Middle frontal gyrus (tissue), 1 donor: ENCODE measurements around the gene EXOC3L1.
A peak's percentile ranks its signal among the peaks of the same experiment; 100 is the strongest.

Experiments
- DNase-seq: peaks from one replicate; pipeline ENCODE4 v3.0.0-alpha.2; 2015; ENCODE audit warnings: low spot score; ENCODE audit errors: extremely low spot score

EXOC3L1 gene

GRCh38 chr16:67183627-67184452, 6.1 kb downstream of the EXOC3L1 start, which contains the start of gene MATCAP1:
Gene MATCAP1 (minus strand): TSS chr16:67183963. CDS start chr16:67180610, 3,353 bp downstream.
- DNase-seq, result peak; percentile 88

DNA sequence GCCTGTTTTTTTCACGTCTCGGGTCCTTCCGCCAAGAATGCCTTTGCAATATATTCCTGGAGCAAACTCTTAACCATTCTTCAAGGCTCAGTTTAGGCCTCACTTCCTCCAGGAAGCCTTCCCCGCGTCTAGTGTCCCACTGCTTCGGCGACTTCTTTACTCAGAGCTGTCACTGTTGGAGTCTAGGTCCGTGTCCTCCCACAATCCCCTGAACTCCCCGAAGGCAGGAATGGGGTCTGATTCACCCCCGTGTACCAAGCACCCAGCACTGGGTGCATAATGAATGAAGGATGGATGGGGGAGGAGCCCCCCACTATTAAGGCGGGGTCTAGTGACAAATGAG, 6.7 kb downstream of the EXOC3L1 start:
- no peak for DNase-seq

DNA sequence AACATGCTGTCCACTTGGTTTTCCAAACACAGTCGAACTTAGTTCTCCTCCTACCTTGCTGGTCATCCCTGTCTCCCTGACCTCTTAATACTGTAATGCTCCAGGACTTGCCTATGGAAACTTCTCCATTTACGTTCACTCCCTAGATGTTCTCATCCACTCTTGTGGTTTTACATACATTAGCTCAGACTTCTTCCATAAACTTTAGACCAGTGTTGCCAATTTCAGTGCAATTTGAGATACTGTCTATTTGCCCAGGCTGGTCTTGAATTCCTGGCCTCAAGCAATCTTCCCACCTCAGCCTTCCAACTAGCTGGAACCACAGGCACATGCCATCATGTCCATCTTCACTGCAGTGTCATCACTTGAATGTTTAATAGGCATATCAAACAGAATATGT, 7.6 kb downstream of the EXOC3L1 start:
- no peak for DNase-seq

GRCh38 chr16:67181346-67181745, 8.6 kb downstream of the EXOC3L1 start:
- no peak for DNase-seq

DNA sequence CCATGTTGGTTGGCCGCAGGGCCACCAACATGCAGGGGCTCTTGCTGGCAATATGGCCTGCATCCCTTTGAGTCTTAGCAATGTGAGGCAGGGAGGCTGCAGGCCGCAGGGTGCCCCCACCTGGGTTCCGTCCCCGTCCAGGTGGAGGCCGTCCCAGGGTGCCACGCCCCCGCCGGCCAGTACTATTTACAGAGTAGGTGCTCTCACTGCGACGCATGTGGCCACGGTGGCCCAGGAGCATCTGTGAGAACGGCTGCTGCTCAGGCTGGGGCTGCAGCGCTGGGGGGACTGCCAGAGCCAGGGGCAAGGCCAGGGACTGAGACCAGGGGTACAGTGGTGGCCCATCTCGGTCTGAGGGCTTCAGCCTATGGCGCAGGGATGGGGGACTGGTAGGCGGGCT, 9.8 kb downstream of the EXOC3L1 start:
- DNase-seq, result no peak

DNA sequence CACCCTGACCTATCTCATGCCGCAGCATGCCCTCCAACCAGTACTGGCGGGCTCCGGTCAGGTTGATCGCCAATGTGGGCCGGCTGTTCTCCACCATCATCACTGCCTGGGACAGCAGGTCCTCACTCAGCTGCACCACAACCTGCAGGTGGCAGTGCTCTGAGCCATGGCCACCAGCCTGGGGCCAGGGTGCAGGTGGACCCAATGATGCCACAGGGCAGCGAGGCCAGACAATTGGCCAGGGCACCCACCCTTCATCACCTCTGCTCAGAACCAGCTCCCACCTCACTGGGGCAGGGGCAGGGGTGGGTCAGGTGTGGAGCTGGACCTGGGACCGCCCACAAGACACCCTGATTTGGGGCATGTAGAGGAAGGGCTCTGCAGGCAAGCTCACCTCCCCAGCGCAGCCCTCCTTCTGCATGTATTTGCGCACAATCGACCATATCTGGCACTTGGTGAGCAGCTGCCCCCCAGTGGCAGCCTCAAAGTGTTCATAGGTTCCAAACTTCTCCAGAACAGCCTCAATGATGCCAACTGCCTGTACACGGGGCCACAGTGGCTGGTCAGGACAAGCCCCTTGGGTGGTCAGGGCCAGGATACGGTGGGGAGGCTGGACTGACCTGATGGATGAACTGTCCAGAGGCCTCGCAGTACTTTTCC, 10.4 kb downstream of the EXOC3L1 start:
- DNase-seq, result no peak

DNA sequence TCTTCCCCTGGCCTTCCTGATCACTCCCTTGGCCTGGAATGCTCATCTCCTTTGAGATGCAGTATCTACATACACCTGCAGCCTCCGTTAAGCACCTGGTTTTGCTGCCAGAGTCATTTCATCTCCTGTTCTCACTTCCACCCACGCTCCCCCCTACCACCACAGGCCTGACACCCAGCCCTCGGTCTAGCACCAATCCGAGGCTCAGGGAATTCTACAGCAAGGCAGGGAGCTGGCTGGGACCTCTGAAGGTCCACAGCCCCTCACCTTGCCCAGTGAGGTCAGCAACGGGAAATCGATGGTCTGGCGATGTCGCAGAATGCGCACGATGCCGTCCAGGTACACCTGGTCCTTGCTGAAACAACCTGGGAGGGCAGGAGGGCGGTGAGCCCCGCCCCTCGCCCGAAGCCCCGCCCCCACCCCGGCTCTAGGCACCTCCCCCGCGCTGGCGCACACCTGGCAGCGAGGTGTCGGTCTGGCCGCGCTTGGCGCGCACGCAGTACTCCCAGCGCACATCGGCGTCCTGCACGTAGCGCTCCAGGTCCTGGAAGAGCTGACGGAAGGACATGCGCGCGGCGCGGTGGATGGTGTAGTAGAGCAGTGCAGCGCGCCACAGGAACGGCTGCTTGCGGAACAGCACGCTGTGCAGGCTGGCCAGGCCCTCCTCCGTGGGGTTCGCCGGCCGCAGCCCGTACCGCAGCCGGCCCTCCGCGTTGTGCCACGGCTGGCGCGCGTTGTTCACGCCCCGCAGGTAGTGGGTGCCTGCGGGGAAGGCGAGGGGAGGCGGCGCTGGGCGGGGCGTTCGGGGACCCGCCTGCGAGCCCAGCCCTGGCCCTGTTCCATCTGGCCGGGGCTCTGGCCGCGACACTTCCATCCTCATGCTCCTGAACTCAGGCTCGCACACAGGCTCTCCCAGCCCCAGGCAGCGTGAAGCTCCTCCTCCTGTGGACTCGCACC, 11.9 kb downstream of the EXOC3L1 start:
- DNase-seq, result no peak

DNA sequence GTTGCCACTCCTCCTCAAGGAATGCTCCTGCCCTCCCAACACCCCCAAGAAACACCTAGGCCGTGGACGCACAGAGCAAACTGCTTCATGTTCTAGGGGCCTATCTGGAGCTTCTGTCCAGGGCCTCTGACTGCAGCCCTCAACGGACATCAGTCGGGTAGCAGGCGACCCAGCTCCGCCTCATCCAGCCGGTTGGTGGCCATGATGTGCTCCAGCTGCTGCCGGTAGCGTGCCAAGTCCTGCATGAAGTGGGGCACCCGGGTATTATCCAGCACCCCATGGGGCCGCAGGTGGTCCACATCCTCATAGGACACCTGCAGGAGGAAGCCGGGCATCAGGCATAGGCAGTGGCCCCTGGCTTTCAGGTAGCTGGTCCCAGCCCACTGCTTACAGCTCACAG, 13.3 kb downstream of the EXOC3L1 start:
- DNase-seq, result no peak

DNA sequence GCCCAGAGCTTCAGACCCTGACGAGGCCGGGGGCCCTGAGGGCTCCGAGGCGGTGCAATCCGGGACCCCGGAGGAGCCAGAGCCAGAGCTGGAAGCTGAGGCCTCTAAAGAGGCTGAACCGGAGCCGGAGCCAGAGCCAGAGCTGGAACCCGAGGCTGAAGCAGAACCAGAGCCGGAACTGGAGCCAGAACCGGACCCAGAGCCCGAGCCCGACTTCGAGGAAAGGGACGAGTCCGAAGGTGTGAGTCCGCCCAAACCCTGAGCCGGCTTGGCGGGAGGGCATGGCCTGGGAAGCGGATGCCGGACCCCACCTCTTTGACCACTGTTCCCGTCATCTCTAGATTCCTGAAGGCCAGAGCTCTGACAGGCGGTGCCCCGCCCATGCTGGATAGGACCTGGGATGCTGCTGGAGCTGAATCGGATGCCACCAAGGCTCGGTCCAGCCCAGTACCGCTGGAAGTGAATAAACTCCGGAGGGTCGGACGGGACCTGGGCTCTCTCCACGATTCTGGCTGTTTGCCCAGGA, 15.2 kb downstream of the EXOC3L1 start:
- no peak for DNase-seq

DNA sequence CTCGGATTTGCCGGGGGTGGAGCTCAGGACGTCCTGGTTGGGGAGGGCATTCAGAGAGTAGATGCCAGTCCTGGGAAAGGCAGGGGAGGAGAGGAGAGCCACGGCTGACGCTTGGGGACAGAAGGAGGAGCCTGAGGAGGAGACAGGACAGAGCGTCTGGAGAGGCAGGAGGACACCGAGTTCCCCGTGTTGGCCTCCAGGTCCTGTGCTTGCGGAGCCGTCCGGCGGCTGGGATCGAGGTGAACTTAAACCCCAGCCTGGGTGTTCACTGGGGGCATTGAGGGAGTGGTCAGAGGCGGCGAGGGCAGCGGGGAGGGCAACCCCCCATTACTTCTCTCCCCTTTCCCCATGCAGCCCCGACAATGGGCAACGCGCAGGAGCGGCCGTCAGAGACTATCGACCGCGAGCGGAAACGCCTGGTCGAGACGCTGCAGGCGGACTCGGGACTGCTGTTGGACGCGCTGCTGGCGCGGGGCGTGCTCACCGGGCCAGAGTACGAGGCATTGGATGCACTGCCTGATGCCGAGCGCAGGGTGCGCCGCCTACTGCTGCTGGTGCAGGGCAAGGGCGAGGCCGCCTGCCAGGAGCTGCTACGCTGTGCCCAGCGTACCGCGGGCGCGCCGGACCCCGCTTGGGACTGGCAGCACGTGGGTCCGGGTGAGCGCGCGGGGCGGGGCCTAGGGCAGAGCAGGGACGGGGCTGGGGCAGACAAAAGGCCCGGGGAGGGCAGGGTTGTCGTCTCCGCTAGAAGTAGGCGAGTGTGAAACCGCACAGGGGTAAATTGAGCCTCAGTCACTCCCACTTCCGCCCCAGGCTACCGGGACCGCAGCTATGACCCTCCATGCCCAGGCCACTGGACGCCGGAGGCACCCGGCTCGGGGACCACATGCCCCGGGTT, 15.9 kb downstream of the EXOC3L1 start:
- DNase-seq, result no peak

DNA sequence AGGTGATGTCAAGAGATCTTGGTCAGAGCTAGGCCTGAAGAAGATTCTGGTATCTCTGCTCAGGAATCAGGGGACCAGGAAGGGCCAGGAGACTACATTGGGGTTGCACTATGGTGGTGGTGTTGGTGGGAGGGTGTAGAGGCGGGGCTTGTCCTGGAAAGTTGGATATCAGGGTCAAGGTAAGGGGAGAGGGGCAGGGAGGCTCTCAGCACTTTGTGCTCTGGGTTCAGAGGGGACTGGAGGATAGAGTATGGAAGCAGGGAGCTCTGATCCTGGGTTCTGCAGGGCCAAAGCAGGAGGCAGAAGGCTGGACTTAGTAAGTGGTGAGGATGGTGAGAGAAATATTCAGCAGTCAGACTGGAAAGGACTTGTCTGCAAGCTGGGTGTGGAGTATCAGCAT, 16.6 kb downstream of the EXOC3L1 start:
- no peak for DNase-seq

GRCh38 chr16:67170949-67171649, 18.8 kb downstream of the EXOC3L1 start:
- DNase-seq, result no peak

DNA sequence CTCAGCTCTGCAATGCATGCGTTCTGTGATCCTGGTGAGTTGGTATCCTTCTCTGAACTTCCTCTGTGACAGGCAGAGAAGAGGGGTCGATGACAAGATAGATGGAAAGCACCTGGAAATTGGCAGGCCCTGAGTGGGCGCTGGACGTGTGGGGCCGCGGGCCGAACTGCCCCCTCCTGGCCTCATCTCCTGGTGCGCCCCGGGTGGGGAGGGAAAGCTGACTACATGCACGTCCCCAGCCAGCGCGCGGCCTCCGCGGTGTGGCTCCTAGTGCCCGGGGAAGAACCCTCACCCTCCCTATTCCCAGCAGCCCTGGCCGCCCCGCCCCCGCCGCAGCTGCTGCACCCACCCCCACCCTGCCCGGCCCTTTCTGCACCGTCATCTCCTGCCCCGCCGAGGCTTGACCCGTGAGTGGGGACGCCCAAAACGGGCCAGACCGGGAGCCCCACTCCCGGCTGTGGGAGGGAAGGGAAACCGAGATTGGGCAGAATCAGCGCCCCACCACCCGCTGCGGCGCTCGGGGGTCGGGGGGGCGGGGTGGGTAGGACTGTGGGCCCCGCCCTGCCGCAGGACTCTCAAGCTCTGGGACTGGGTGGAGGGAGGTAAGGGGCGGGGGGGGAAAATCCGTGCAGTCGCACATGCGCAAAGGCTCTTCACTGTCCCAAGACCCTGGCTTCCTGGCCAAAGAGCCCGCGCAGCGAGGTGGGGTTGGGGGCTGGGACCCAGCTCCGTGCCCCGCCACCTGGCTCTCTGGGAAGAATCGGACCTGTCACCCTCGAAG, 19.6 kb downstream of the EXOC3L1 start, which contains the start of gene NOL3:
Gene NOL3 (plus strand): TSS at position 371 of the 781 bp plus-strand sequence.
- DNase-seq, result no peak

GRCh38 chr16:67169642-67170167, 20.2 kb downstream of the EXOC3L1 start:
- no peak for DNase-seq

DNA sequence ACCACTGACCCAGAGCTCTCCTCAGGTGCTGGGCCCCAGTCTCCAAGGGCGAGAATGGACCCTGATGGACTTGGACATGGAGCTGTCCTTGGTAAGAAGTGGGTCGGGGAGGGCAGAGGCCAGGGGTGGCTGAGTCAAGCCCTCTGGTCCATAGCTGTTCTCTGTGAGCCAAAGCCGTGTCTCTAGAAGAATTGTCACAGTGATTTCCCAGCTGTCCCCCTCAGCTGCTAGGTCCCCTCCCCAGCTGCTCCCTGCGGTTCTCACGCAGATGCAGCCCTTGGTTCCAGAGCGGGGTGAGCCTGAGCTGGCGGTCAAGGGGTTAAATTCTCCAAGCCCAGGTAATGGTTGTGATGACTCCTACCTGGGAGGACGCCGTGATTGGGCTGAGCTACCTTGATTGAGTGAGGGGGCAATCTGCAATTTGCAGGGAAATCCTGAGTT, 20.9 kb downstream of the EXOC3L1 start:
- DNase-seq, result no peak

DNA sequence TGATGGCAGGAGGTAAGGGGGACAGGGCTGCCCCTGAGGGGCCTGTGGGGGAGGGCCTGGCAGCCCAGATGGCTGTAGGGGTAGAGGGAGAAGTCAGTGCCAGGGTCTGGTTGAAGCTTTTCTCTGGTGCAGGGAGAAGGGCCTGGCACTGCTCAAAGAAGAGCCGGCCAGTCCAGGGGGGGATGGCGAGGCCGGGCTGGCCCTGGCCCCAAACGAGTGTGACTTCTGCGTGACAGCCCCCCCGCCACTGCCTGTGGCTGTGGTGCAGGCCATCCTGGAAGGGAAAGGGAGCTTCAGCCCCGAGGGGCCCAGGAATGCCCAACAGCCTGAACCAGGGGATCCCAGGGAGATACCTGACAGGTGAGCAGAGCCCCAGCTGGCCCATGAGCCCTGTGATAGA, 22.3 kb downstream of the EXOC3L1 start:
- DNase-seq, result no peak

GRCh38 chr16:67166598-67167168, 23.3 kb downstream of the EXOC3L1 start:
- no peak for DNase-seq

GRCh38 chr16:67166110-67166547, 23.8 kb downstream of the EXOC3L1 start:
- DNase-seq, result no peak
